Dermis microvascular lymphatic vessel endothelial cell (primary cell): ENCODE measurements around the gene DOK6. TPM values are rescaled to one million over a fixed set of nuclear protein-coding genes. Genes with fewer than 3 reads are reported as not detected.

Experiments
- DNase-seq, 2 donors: peaks; one replicate each; pipeline versions ENCODE4 v3.0.0 to v3.0.0-alpha.2; 2010; ENCODE audit warnings: low read depth in 2 of 2
- total RNA-seq: library from RNA; depleted of rRNA; stranded (reverse); fragments of >200 nt; gene quantifications from 2 replicates; pipeline ENCODE4 v1.2.1, GENCODE V29; 2014

Gene DOK6
- total RNA-seq, 1 donor from 2014 or later = 0.51 TPM

- no peak for DNase-seq
Observed at GRCh38 chr18:69537183-69537582, 136.5 kb downstream of the DOK6 start.

- DNase-seq = no peak
Observed at GRCh38 chr18:69538849-69539248, 138.2 kb downstream of the DOK6 start.

- DNase-seq = no peak
Observed at GRCh38 chr18:69539404-69539803, 138.7 kb downstream of the DOK6 start.

DNA sequence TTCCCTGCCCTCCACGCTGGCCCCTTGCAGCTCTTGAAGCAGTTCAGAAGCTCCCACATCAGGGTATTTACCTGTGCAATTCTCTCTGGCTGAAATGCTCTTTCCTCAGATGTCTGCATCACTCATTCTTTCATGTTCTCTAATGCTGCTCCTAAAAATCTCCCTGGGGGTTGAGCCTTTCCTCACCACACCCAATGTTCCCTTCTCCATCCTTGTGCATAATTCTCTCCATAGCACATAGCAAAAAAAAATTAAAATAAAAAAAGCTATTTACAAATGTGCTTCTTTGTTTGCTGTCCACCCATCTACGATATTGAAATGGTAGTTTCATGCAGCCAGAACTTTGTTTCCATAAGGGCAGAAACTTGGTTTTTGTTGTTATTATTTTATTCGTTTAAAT, 155.5 kb downstream of the DOK6 start:
- DNase-seq = no peak

DNA sequence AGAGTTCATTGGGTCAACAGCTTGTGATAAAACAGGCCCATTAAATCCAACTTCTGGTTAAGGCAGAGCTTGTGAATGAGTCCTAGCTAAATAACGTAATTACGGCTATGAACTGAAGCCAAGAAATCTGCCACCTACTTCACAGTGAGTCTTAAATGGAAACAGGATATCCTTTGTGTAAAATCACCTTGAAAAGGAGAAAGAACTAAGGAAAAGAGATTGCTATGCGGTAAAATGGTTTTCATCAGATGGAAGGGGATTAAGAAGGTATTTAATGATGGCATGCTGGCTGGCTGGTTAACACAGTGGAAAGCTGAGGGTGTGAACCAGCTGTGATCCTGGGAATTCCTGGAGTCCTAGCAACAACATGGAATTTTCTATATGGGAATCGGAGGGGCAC, 156.6 kb downstream of the DOK6 start:
- DNase-seq = no peak

DNA sequence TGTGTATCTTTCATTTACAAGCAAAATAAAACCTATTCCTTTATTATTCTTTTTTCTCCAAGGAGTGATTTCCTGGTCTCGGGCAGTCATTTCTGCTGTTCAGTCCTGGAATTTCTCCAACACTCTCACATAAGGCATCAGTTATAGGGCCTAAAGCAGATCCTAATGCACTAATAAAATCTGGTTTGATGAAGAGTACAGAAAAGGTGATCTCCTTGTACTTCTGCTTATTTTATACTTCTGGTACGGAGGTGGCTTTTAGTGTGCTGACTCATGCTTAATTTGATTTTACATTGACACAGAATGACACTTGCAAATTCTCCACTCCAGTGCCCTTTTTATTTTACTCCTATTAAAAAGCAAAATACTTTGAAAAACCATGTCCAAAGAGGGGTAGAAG, 157.4 kb downstream of the DOK6 start:
- no peak for DNase-seq

- DNase-seq = no peak
Observed at GRCh38 chr18:69559604-69560003, 158.9 kb downstream of the DOK6 start.

GRCh38 chr18:69564602-69565001, 163.9 kb downstream of the DOK6 start:
- DNase-seq = no peak

DNA sequence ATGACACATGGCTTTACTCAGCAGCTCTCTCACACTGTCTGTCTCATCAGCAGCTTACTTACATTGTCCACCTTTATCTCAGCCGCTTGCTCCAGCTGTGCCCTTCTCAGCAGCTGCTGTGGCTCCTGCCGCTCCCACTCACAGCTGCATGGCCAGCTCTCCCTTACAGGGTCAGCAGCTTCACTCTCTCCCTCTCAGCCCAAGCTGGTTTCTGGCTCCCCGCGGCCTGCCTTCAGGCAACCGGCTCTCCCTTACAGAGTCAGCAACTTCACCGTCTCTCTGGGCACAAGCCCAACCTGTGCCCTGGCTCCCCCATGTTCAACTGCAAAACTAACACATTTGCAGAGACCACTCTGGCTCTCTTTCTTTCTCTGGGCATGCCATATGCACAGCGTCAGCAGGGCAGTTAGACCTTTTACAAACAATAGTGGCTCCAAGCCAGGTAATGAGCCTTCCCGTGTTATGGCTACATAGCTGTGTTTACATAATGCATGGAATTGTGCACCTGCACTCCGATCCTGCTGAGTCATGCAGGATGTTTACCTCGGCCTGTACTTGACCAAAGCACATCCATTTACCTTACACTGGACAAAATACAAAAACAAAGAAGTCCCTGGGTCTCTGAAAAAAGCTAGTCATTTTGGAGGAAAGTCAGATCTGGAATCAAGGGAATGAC, 167.3 kb downstream of the DOK6 start:
- peak; percentile 36 to 39 for DNase-seq

- DNase-seq = no peak
Observed at GRCh38 chr18:69569133-69569532, 168.4 kb downstream of the DOK6 start.

- DNase-seq = no peak
Observed at GRCh38 chr18:69574401-69574800, 173.7 kb downstream of the DOK6 start.

DNA sequence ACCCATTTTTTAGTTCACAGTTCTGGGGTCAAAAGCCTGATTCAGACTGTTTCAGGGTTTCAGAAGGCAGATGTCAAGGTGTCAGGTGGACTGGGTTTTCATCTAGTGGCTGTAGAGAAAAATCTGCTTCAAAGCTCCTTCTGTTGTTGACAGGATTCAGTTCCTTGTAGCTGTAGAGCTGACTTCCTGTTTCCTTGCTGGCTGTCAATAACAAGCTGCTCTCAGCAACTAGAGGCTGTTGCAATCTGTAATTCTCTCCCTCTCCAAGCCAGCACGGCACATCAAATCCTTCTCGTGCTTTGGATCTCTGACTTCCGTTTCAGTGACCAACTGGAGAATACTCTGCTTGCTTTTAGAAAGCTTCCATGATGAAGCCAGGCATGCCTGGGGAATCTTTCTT, 179.4 kb downstream of the DOK6 start:
- no peak for DNase-seq

- no peak for DNase-seq
Observed at GRCh38 chr18:69584429-69584828, 183.7 kb downstream of the DOK6 start.

GRCh38 chr18:69585696-69586095, 185.0 kb downstream of the DOK6 start:
- no peak for DNase-seq

DNA sequence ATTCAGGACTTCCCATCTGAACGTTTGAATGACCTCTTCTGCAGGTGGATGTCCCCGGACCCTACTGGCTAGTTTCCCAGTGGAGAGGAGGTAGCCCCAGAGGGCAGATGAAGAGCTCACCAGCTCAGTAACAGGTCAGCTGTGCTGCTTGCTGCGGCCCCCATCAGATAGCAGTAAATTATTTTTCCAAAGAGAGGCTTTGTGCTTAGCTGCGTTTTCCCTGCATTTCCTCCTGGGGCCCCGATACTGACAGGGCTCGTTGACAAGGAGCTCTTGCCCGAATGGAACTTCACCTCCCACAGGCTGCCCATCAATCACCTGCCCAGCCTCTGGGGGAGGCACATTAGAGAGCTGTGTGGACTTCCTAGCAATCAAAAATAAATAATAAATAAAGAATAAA, 185.8 kb downstream of the DOK6 start:
- DNase-seq = no peak

DNA sequence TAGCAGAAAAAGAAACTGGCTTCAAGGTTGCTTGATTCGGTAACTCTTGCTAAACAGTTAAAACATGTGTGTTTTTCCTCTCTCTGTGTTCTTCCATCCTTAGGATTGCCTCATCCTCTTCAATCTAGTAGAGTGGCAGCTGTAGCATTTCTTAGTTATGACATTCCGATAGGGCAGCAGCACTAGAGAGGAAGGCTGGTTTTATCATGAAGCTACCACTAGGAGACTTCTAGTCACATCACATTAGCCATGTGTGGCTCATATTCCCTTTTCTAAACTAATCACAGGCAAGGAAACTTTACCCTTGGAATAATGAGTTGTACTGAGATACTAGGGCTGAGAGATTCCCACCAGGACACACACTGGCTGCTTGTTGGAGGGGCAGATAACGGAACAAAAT, 187.6 kb downstream of the DOK6 start:
- DNase-seq = no peak

DNA sequence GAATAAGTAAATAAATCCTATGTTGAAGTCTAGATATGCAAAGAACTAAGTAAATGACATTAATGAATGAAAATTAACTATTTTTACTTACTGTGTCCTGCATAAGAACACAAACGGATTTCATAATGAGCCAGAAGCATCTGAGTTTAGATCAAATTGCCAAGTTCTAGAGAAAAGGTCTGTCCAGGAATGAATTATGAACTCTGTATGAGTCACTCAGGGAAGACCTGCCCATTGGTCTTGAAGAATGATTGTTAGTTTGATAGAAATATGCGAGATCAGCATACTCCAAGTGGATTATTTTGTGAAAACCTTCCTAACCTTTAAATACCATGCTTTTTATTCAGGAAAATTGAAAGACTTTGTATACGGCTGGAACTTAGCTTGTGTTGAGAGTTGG, 189.5 kb downstream of the DOK6 start:
- DNase-seq = no peak

GRCh38 chr18:69596345-69596744, 195.7 kb downstream of the DOK6 start:
- DNase-seq = no peak

DNA sequence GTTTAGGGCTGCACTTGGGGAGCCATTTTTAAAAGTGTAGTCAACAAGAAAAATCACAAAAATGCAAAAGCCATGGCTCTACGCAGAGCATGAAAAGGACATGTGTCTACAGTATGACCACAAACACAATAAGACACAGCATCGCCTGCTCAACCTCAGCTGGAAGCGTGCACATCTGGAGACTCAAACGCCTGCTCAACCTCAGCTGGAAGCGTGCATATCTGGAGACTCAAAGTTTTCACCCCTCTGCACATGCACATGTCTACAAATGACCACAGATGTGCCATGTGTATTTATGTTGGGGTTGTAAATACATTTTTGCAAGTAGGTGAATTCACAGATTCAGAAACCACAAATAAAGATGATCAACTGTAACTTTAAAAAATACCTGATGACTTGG, 196.9 kb downstream of the DOK6 start:
- no peak for DNase-seq

GRCh38 chr18:69599377-69599776, 198.7 kb downstream of the DOK6 start:
- no peak for DNase-seq

DNA sequence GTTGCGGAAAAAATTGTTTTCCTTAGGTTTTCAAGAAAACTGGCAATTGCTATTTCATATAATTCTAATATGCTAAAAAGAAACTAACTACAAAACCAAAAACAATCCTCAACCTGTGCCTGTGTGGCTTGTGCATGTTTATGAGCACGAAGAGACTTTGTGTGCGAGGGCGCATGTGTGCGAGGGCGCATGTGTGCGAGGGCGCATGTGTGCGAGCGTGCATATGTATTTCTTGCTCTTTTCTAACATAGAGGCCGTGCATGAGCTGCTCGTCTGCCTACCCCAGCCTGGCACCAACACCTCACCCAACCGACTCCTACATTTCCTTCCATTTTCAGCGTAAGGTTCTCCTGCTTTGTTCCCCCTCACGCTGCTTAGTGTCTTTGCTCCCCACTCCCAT, 211.6 kb downstream of the DOK6 start:
- DNase-seq = no peak

- DNase-seq = no peak
Observed at GRCh38 chr18:69616114-69616513, 215.4 kb downstream of the DOK6 start.

- no peak for DNase-seq
Observed at GRCh38 chr18:69617408-69617807, 216.7 kb downstream of the DOK6 start.

DNA sequence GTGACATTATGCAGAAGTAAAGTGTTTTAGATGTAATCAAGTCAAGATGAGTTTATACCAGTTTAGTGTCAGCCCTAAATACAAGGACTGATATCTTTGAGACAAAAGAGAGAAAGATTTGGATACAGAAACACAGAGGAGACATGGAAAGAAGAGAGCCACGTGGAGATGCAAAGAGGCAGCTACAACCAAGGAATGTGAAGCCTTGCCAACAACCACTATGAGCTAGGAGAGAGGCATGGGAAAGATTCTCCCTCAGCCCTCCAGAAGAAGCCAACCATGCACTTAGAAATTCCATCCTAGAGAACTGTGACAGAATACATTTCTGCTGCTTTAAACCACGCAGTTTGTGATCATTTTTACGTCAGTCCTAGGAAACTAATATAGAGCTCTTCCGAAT, 217.2 kb downstream of the DOK6 start:
- no peak for DNase-seq
